ENCODE data around the gene PMS1. TPM values are rescaled to one million over a fixed set of nuclear protein-coding genes. Genes with fewer than 3 reads are reported as not detected.
"Not testable (repeated sequence)": the region's sequence is repeated elsewhere in the genome, so short reads cannot be mapped to it uniquely, and the experiment has no call there.

The PMS1 gene
- total RNA-seq (10 to 100 TPM in 5 of 9 donors, 1 to 10 TPM in 4; 6.4 to 16.7 (median 10.7) TPM), polyA plus RNA-seq (1 to 10 TPM; 6.2 to 7.8 TPM)
- long read RNA-seq, donor 1, transcript PMS1-213 (13 exons, 3,225 nt) = major isoform, 7 of 20 reads
- long read RNA-seq, donor 1, partial matches to known transcripts = 5 of 20 reads
- long read RNA-seq, donor 1, other reads (novel, unspliced or antisense) = 7 of 20 reads
- long read RNA-seq, donor 2, transcript PMS1-213 (13 exons, 3,225 nt) = major isoform, 8 of 29 reads
- long read RNA-seq, donor 2, partial matches to known transcripts = 7 of 29 reads
- long read RNA-seq, donor 2, other reads (novel, unspliced or antisense) = 10 of 29 reads
- long read RNA-seq, donor 3, transcript PMS1-213 (13 exons, 3,225 nt) = major isoform, 7 of 13 reads
- long read RNA-seq, donor 3, partial matches to known transcripts = 2 of 13 reads
- long read RNA-seq, donor 3, other reads (novel, unspliced or antisense) = 4 of 13 reads

- peaks cover 3 to 45% (median 28%) of the 10 kb centered on the region in 12 donors for H3K4me1 ChIP-seq
- no peaks in the 10 kb centered on the region for H3K27me3 ChIP-seq
- peak within 1 kb of the TSS; percentile 90 to 98 (median 96) for H3K27ac ChIP-seq
- DNase-seq = peak; percentile 95 to 98 (median 97)
- peak within 1 kb of the TSS; percentile 65 to 92 (median 80) for H3K4me3 ChIP-seq
- 0 to 1% (median 0%) methylated on average over 32 to 96 of the region's 96 CpGs for WGBS, 4 donors
- TF ChIP-seq CTCF (IDR thresholded peaks at IDR 0.05) = peak in 1 of 12 donors; percentile 8
- peak in 1 of 2 donors; percentile 92 for TF ChIP-seq POLR2A (IDR thresholded peaks at IDR 0.05)
- peaks cover 0 to 50% (median 23%) of the 10 kb centered on the region in 9 donors for H3K36me3 ChIP-seq
- intact Hi-C loops (cut with DNase I) = loop anchor here in 4 of 10 donors (1.0 to 10.0 kb wide), 4 partner anchors 21 to 122 kb away; partner anchors contain the start of genes ANKAR (in 1 of the 4), ASNSD1 (in 1 of the 4) and OSGEPL1 (in 1 of the 4)
- ATAC-seq = peak; percentile 97 to 99 (median 98)
- H3K9me3 ChIP-seq = no peaks in the 10 kb centered on the region
Observed at GRCh38 chr2:189783927-189784867, at the start of gene PMS1, which contains the start of gene ORMDL1. Gene PMS1, plus strand, starts transcription at chr2:189784450. Its CDS starts 7,360 bp downstream, at chr2:189791810. Gene ORMDL1, minus strand, starts transcription at chr2:189784339. Its CDS starts 1,744 bp downstream, at chr2:189782595.

GRCh38 chr2:189751080-189751658, 33.1 kb upstream of the PMS1 start:
- H3K4me1 ChIP-seq = peaks cover 0 to 5% (median 0%) of the 10 kb centered on the region in 12 donors
- no peak overlapping the region for H3K27ac ChIP-seq
- H3K4me3 ChIP-seq = no peak overlapping the region
- intact Hi-C loops (cut with DNase I) = loop anchor here in 2 of 10 donors (2.0 to 10.0 kb wide), 2 partner anchors 86 to 322 kb away; partner anchors contain the start of gene ASNSD1 (in 1 of the 2)
- H3K9me3 ChIP-seq = no peaks in the 10 kb centered on the region
- no peaks in the 10 kb centered on the region for H3K27me3 ChIP-seq
- 84 to 86% (median 85%) methylated on average over 10 of the region's 10 CpGs for WGBS, 4 donors
- DNase-seq (no peak), ATAC-seq (peak in 1 of 4 donors; percentile 41)
- peaks cover 0 to 99% (median 75%) of the 10 kb centered on the region in 9 donors for H3K36me3 ChIP-seq
- no peak for TF ChIP-seq POLR2A (IDR thresholded peaks at IDR 0.05)
- TF ChIP-seq CTCF (IDR thresholded peaks at IDR 0.05) = peak; percentile 26 to 60 (median 44)

DNA sequence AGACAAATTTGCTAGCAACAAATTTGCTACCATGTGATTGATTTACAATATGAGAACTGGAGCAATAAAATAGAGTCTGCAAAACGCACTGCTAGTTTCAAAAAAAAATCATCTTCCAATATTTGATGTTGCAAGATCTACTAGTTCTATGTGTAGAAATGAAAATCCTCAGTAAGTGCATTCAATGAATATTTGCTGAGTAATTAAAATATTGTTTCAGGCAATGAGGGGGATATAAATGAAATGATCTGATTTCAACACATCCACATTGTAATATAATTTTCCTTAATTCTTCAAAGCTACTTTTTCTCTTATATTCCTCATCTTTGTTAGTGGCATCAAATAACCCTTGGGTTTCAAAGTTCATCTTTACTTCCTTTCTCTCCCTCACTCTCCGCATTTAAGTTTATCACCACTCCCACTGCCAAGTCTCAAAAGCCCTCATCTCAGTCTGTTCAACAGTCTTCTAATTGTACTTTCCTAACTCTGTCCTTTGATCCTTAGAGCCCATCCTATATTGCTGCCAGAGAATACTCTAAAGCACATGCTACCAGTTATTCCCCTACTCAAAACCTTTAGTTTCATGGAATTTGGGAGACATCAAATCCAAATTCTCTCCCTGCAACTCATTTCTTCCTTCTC, 27.8 kb upstream of the PMS1 start:
- no peaks in the 10 kb centered on the region for H3K27me3 ChIP-seq
- intact Hi-C loops (cut with DNase I) = loop anchor here in 1 of 10 donors (10.0 kb wide), 1 partner anchor 92 kb away; the partner anchor contains the start of gene ASNSD1
- no peak overlapping the region for H3K27ac ChIP-seq
- WGBS, 4 donors = 66 to 90% (median 86%) methylated on average over 2 of the region's 2 CpGs
- ATAC-seq = no peak
- H3K4me1 ChIP-seq = peaks cover 0 to 5% (median 0%) of the 10 kb centered on the region in 12 donors
- H3K9me3 ChIP-seq = no peaks in the 10 kb centered on the region
- DNase-seq = no peak
- H3K4me3 ChIP-seq = no peak overlapping the region
- TF ChIP-seq POLR2A (IDR thresholded peaks at IDR 0.05) (no peak), CTCF (IDR thresholded peaks at IDR 0.05) (no peak)
- H3K36me3 ChIP-seq = peaks cover 0 to 60% (median 37%) of the 10 kb centered on the region in 9 donors

DNA sequence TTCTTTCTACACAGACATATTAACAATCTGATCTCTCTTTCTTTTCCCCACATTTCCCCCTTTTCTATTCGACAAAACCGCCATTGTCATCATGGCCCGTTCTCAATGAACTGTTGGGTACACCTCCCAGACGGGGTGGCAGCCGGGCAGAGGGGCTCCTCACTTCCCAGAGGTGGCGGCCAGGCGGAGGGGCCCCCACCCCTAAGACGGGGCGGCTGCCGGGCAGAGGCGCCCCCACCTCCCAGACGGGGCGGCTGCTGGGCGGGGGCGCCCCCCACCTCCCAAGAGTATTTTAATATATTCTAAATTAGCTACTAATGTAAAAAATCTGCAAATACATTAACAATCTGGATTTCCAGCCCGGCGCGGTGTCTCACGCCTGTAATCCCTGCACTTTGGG, 24.1 kb upstream of the PMS1 start:
- WGBS, 4 donors = 94 to 98% (median 97%) methylated on average over 17 to 19 of the region's 19 CpGs

More for the DNA sequence above, 24.1 kb upstream of the PMS1 start:
- not testable (repeated sequence) for H3K9me3 ChIP-seq, H3K27ac ChIP-seq, H3K27me3 ChIP-seq, DNase-seq, ATAC-seq, H3K4me3 ChIP-seq
- intact Hi-C loops (cut with DNase I) = loop anchor here in 2 of 10 donors (5.0 kb wide), 1 partner anchor 98 kb away; the partner anchor contains the start of gene ASNSD1 (in 2 of the 2)
- peaks cover 0 to 24% (median 6%) of the 10 kb centered on the region in 9 donors for H3K36me3 ChIP-seq
- H3K4me1 ChIP-seq = peaks cover 0 to 20% (median 12%) of the 10 kb centered on the region in 12 donors

All from heart left ventricle (tissue), 16 donors.